Panc1 (cell line): Measurements from ENCODE around the gene WNT7B. TPM values are rescaled to one million over a fixed set of nuclear protein-coding genes. Genes with fewer than 3 reads are reported as not detected.

Experiments
- ATAC-seq: fragments of 200-7000 bp; cut with Tn5 transposase; 2 replicates; pipeline ENCODE4 v1.9.1; 2020; ENCODE audit warnings: mild to moderate bottlenecking, moderate library complexity
- BruUV-seq: library from RNA; stranded (reverse); fragments of 400-500 nt; replicated peaks from 2 replicates; lab custom pipeline; 2021; lab: Mats Ljungman, UMichigan
- CTCF ChIA-PET: fragments of 300-600 bp; sonication (Branson Sonifier 250); formaldehyde crosslinking; loops from one replicate; lab custom pipeline; 2022; ENCODE audit warnings: antibody characterized with exemption; lab: Charles Lee
- POLR2A ChIA-PET: fragments of 300-600 bp; sonication (Branson Sonifier 250); formaldehyde crosslinking; loops from one replicate; lab custom pipeline; 2022; ENCODE audit warnings: antibody characterized with exemption; lab: Charles Lee
- DNase-seq: peaks from one replicate; pipeline ENCODE4 v3.0.0-alpha.2; 2010; ENCODE audit warnings: low read depth, low spot score
- H3K27ac ChIP-seq: 2 replicates; pipeline ENCODE4 v1.5.1; 2011; ENCODE audit warnings: mild to moderate bottlenecking, low read length, inconsistent platforms
- H3K27me3 ChIP-seq: fragments of 200-500 bp; sonication (Bioruptor generic); 2 replicates; pipeline ENCODE4 v1.6.0; 2014; ENCODE audit warnings: low read length, inconsistent platforms; ENCODE audit not compliant: control insufficient read depth, insufficient read depth
- H3K36me3 ChIP-seq: fragments of 200-500 bp; sonication (Bioruptor generic); 2 replicates; pipeline ENCODE4 v1.5.1; 2014; ENCODE audit warnings: inconsistent platforms, mild to moderate bottlenecking, low read length, moderate library complexity; ENCODE audit not compliant: control insufficient read depth, insufficient read depth
- H3K4me1 ChIP-seq: 2 replicates; pipeline ENCODE4 v1.5.1; 2011; ENCODE audit warnings: inconsistent platforms, mild to moderate bottlenecking, low read length, moderate library complexity; ENCODE audit not compliant: control insufficient read depth, insufficient read depth
- H3K4me3 ChIP-seq, 2 experiments: 2 replicates each; pipeline ENCODE4 v1.5.1; 2011 to 2012; ENCODE audit warnings: low read depth in 2 of 2, low read length in 2 of 2, mild to moderate bottlenecking in 2 of 2, inconsistent platforms in 1 of 2, moderate library complexity in 1 of 2
- H3K9me3 ChIP-seq: fragments of 200-500 bp; sonication (Bioruptor generic); 2 replicates; pipeline ENCODE4 v1.5.1; 2014; ENCODE audit warnings: low read depth, mild to moderate bottlenecking, inconsistent platforms, low read length, moderate library complexity; ENCODE audit not compliant: control insufficient read depth, insufficient read depth
- POLR2AphosphoS5 ChIP-seq: IDR thresholded peaks from 2 replicates; pipeline ENCODE4 v1.6.1; 2012; ENCODE audit warnings: mild to moderate bottlenecking, low read depth, low read length, moderate library complexity
- SIN3A ChIP-seq: IDR thresholded peaks from 2 replicates; pipeline ENCODE4 v1.6.1; 2012; ENCODE audit warnings: low read depth, mild to moderate bottlenecking, low read length, moderate library complexity, borderline replicate concordance; ENCODE audit not compliant: insufficient read depth
- TCF7L2 ChIP-seq: IDR thresholded peaks from 2 replicates; pipeline ENCODE4 v1.6.1; 2011; ENCODE audit warnings: mild to moderate bottlenecking, low read depth, low read length, inconsistent platforms
- in situ Hi-C: cut with HindIII; loops from 2 replicates; pipeline ENCODE4 v1.10.0; 2016; ENCODE audit warnings: low sequenced_read_pairs, low pct_unique_long_range_greater_than_20kb
- intact Hi-C: fragments of 100-400 bp; cut with micrococcal nuclease; formaldehyde crosslinking; loops from one replicate; pipeline ENCODE4 v1.10.0; 2022; ENCODE audit not compliant: unreplicated experiment
- total RNA-seq: library from RNA; stranded (reverse); gene quantifications from one replicate; pipeline ENCODE4 v1.2.1, GENCODE V29; 2021; ENCODE audit not compliant: unreplicated experiment
- TF ChIP-seq, protein P1 (sequence below): fragments of 450-650 bp; IDR thresholded peaks from 2 replicates; pipeline ENCODE4 v1.5.1; 2017; ENCODE audit warnings: mild to moderate bottlenecking
- TF ChIP-seq, protein P2 (sequence below), 2 experiments: IDR thresholded peaks; 2 replicates each; pipeline ENCODE4 v1.6.1; 2011 to 2012; ENCODE audit warnings: low read depth in 2 of 2, control low read depth in 1 of 2, low read length in 1 of 2, mild to moderate bottlenecking in 1 of 2, moderate library complexity in 1 of 2; ENCODE audit not compliant: insufficient read depth in 1 of 2

Gene WNT7B
- total RNA-seq, 1 experiment from 2014 or later = 52.1 TPM

DNA sequence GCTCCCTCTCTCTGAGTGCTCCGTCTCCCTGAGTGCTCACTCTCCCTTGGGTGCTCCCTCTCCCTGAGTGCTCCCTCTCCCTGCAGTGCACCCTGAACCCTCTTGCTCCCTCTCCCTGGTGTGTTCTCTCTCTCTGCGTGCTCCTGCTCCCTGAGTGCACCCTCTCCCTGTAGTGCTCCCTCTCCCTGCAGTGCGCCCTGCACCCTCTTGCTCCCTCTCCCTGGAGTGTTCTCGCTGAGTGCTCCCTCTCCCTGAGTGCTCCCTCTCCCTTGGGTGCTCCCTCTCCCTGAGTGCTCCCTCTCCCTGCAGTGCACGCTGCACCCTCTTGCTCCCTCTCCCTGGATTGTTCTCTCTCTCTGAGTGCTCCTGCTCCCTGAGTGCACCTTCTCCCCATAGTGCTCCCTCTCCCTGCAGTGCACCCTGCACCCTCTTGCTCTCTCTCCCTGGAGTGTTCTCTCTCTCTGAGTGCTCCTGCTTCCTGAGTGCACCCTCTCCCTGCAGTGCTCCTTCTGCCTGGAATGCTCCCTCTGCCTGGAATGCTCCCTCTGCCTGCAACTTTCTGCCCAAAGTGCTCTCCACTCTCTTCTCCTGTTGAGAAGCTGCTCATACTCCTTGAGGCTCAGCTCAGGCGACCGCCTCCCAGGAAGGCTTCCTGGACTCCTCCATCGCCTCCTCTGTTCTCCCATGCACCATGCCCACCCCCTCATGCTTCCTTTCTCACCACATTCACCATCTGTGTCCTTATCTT, 48.4 kb upstream of the WNT7B start:
- CTCF ChIA-PET = interaction anchor here (0.6 to 0.7 kb wide), 2 partner anchors 13 to 100 kb away, joined by 4 to 17 read pairs; no protein-coding TSS in a partner anchor
- ATAC-seq = no peak
- in situ Hi-C loops = no loop called here

DNA sequence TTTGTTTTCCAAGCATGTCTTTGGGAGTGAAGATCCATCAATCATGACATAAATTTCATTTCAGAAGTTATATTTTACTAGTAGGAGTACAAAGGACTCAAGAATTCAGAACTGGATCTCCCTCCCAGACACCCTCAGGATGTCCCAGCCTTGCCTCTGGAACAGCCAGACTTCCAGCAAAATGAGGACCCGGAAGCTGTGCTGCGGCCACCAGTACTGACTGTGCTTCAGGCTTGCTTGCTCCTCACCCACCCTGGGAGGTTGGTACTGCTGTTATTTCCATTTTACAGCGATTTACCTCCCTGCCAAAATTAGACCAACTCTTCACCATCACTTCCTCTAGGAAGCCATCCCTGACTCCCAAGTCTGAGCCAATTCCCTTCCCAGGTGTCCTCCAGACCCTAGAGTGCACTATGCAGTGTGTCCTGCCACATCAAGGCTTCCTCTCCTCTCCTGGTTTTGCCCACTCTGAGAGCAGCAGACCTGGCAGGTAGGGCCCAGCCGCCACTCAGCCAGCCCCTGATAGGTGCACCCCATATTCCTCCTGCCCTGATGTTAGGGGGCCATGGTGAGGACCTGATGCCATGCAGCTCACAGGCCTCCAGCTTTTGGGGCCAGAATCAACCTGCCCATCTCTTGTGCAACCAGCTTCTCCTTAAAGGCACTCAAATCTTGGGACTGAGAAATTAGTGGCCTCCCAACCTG, 47.3 kb upstream of the WNT7B start:
- Histone ChIP-seq H3K9me3 (no peaks in the 10 kb centered on the region), H3K27me3 (no peaks in the 10 kb centered on the region), H3K4me1 (peaks cover 4% of the 10 kb centered on the region; the same call in 1 of the 2 replicates), H3K4me3 (no peak overlapping the region), H3K27ac (no peak overlapping the region), H3K36me3 (no peaks in the 10 kb centered on the region)
- TF ChIP-seq SIN3A (no peak), POLR2AphosphoS5 (no peak), TCF7L2 (no peak)
- TF ChIP-seq, protein P1, sequence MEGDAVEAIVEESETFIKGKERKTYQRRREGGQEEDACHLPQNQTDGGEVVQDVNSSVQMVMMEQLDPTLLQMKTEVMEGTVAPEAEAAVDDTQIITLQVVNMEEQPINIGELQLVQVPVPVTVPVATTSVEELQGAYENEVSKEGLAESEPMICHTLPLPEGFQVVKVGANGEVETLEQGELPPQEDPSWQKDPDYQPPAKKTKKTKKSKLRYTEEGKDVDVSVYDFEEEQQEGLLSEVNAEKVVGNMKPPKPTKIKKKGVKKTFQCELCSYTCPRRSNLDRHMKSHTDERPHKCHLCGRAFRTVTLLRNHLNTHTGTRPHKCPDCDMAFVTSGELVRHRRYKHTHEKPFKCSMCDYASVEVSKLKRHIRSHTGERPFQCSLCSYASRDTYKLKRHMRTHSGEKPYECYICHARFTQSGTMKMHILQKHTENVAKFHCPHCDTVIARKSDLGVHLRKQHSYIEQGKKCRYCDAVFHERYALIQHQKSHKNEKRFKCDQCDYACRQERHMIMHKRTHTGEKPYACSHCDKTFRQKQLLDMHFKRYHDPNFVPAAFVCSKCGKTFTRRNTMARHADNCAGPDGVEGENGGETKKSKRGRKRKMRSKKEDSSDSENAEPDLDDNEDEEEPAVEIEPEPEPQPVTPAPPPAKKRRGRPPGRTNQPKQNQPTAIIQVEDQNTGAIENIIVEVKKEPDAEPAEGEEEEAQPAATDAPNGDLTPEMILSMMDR = no peak
- TF ChIP-seq, protein P2, sequence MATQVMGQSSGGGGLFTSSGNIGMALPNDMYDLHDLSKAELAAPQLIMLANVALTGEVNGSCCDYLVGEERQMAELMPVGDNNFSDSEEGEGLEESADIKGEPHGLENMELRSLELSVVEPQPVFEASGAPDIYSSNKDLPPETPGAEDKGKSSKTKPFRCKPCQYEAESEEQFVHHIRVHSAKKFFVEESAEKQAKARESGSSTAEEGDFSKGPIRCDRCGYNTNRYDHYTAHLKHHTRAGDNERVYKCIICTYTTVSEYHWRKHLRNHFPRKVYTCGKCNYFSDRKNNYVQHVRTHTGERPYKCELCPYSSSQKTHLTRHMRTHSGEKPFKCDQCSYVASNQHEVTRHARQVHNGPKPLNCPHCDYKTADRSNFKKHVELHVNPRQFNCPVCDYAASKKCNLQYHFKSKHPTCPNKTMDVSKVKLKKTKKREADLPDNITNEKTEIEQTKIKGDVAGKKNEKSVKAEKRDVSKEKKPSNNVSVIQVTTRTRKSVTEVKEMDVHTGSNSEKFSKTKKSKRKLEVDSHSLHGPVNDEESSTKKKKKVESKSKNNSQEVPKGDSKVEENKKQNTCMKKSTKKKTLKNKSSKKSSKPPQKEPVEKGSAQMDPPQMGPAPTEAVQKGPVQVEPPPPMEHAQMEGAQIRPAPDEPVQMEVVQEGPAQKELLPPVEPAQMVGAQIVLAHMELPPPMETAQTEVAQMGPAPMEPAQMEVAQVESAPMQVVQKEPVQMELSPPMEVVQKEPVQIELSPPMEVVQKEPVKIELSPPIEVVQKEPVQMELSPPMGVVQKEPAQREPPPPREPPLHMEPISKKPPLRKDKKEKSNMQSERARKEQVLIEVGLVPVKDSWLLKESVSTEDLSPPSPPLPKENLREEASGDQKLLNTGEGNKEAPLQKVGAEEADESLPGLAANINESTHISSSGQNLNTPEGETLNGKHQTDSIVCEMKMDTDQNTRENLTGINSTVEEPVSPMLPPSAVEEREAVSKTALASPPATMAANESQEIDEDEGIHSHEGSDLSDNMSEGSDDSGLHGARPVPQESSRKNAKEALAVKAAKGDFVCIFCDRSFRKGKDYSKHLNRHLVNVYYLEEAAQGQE (IDR thresholded peaks at IDR 0.05; ENCODE audit: insufficient read depth in 1 of 2, low read depth in 2 of 2, low read length in 1 of 2) = no peak
- DNase-seq (no peak), ATAC-seq (no peak)
- POLR2A ChIA-PET = no interaction called here
- no TSS peak for BruUV-seq
- intact Hi-C loops (no loop called here), in situ Hi-C loops (loop anchor here (25.0 kb wide), 1 partner anchor 288 kb away; no protein-coding TSS in a partner anchor)
- CTCF ChIA-PET = interaction anchor here (0.6 kb wide), 1 partner anchor 101 kb away, joined by 17 read pairs; no protein-coding TSS in a partner anchor

More for the DNA sequence above, 48.4 kb upstream of the WNT7B start:
- Histone ChIP-seq H3K4me1 (peaks cover 4% of the 10 kb centered on the region; the same call in 1 of the 2 replicates), H3K27ac (no peak overlapping the region), H3K36me3 (no peaks in the 10 kb centered on the region), H3K4me3 (no peak overlapping the region), H3K9me3 (no peaks in the 10 kb centered on the region), H3K27me3 (no peaks in the 10 kb centered on the region)
- POLR2A ChIA-PET = no interaction called here
- TF ChIP-seq SIN3A (no peak), POLR2AphosphoS5 (no peak)
- no peak for DNase-seq
- intact Hi-C loops = no loop called here
- no TSS peak for BruUV-seq
